ENCODE measurements around the gene TTC8.

GRCh38 chr14:88825078-88825458, 617 bp downstream of the TTC8 start:
- TF ChIP-seq CTCF (IDR thresholded peaks at IDR 0.05 in 8 of 11, conservative IDR thresholded peaks at IDR 0.05 in 3 of 11) (no peak), POLR2A (IDR thresholded peaks at IDR 0.05) (no peak), POLR2AphosphoS5 (IDR thresholded peaks at IDR 0.05) (no peak)
